Ascending aorta (tissue), 2 donors: Measurements from ENCODE around the gene SCAI. TPM values are rescaled to one million over a fixed set of nuclear protein-coding genes. Genes with fewer than 3 reads are reported as not detected.
A peak's percentile ranks its signal among the peaks of the same experiment; 100 is the strongest.

ENCODE experiments used
- DNase-seq, 2 donors: peaks; one replicate each; pipeline ENCODE4 v3.0.0-alpha.2; 2019; ENCODE audit warnings: low spot score in 2 of 2
- H3K27ac ChIP-seq, 2 donors: fragments of 200-600 bp; sonication (generic); one replicate each; pipeline ENCODE4 v1.5.1; 2016 to 2017; ENCODE audit warnings: mild to moderate bottlenecking in 1 of 2
- H3K27me3 ChIP-seq: fragments of 200-600 bp; sonication (generic); one replicate; pipeline ENCODE4 v1.5.1; 2017
- H3K36me3 ChIP-seq, 2 donors: fragments of 200-600 bp; sonication (generic); one replicate each; pipeline ENCODE4 v1.5.1; 2016
- H3K4me1 ChIP-seq, 2 donors: fragments of 200-600 bp; sonication (generic); one replicate each; pipeline ENCODE4 v1.5.1; 2016 to 2017; ENCODE audit warnings: mild to moderate bottlenecking in 1 of 2
- H3K4me3 ChIP-seq, 2 donors: fragments of 200-600 bp; sonication (generic); one replicate each; pipeline ENCODE4 v1.5.1; 2016 to 2017; ENCODE audit warnings: mild to moderate bottlenecking in 1 of 2
- H3K9me3 ChIP-seq, 2 donors: fragments of 200-600 bp; sonication (generic); one replicate each; pipeline ENCODE4 v1.5.1; 2016
- CTCF ChIP-seq, 3 experiments: fragments of 200-600 bp in 2 of 3; fragments of 450-650 bp in 1 of 3; sonication (generic) in 2 of 3; IDR thresholded peaks; one replicate each; pipeline ENCODE4 v1.5.1; 2016 to 2019; ENCODE audit warnings: antibody characterized with exemption in 3 of 3, mild to moderate bottlenecking in 1 of 3, moderate library complexity in 1 of 3
- intact Hi-C: fragments of 100-400 bp; cut with DNase I; formaldehyde crosslinking; loops from one replicate; pipeline ENCODE4 v1.15.1; 2023
- total RNA-seq: library from RNA; depleted of rRNA; stranded (reverse); fragments of >200 nt; gene quantifications from one replicate; pipeline ENCODE4 v1.1.0, GENCODE V29; 2016

SCAI gene
- total RNA-seq, 1 donor from 2014 or later = 2.4 TPM

DNA sequence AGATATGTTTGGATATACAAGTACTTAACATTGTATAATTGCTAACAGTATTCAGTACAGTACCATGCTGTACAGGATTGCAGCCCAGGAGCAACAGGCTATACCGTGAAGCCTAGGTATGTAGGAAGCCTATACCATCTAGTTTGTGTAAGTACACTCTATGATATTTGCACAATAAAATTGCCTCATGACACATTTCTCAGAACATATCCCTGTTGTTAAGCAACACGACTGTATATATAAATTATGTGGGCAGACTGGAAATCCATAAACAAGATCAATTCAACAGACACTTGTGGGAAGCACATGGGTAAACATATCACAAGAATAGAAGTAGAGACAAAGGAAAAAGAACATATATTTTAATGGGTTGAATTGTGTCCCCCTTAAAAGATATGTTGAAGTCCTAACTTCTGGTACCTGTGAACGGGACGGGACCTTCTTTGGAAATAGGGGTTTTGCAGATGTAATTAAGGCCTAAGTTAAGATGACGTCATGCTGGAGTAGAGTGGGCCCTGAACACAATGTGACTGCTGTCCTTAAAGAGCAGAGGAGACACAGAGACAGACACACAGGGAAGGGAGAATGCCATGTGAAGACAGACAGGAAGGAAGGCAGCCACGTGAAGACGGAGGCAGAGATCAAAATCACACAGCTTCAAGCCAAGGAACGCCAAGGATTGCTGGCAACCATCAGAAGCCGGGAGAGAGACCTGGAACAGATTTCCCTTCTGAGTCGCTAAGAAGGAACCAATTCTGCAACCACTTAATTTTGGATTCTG, 76.3 kb downstream of the SCAI start:
- Histone ChIP-seq H3K27ac (peak overlapping the region in 1 of 2 donors; percentile 39), H3K27me3 (no peaks in the 10 kb centered on the region), H3K36me3 (no peaks in the 10 kb centered on the region), H3K4me1 (peaks cover 0 to 8% of the 10 kb centered on the region in 2 donors), H3K4me3 (no peak overlapping the region), H3K9me3 (no peaks in the 10 kb centered on the region)
- no peak for DNase-seq
- no peak for TF ChIP-seq CTCF (IDR thresholded peaks at IDR 0.05)
- intact Hi-C loops = no loop called here

GRCh38 chr9:125061391-125061790, 81.9 kb downstream of the SCAI start:
- no peak for DNase-seq
- TF ChIP-seq CTCF (IDR thresholded peaks at IDR 0.05) = no peak
- Histone ChIP-seq H3K9me3 (no peaks in the 10 kb centered on the region), H3K36me3 (no peaks in the 10 kb centered on the region), H3K4me1 (no peaks in the 10 kb centered on the region), H3K27me3 (no peaks in the 10 kb centered on the region), H3K4me3 (no peak overlapping the region), H3K27ac (no peak overlapping the region)
- intact Hi-C loops = no loop called here

DNA sequence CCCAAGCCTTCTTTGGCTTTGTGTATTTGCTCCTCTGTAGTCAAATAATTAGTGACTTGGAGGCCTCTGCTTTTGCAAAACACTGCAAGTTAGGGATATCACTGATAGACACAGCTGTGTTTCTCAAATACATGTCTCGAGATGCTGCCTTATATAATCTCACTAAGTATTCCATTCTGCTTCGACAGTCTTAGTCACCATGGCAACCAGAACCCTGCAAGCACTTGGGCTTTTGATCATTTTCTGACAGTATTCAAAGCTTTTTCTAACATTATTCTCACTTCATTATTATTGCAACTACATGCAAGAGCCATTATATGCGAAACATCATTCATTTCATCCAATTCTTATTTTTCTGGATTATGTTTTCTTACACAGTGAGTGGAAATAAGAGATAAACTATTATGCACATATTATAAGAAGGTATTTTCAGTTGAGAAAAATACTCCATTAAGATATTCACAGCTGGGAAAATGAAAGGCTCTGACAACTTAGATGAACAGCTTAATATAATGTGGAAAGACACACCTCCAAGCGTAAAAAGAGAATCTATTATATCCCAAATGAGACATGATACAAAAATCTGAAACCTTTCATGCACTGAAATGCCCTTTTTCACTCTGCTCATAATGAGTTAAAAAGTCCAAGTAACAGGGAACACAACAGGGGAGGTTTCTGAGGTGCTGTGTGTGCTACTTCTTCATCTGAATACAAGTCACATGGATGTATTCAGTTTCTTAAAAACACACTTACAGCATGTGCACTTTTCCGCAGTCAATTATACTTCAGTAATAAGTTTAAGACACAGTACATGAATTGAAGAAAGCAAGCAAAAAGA, 93.9 kb downstream of the SCAI start:
- H3K4me1 ChIP-seq = no peaks in the 10 kb centered on the region
- TF ChIP-seq CTCF (IDR thresholded peaks at IDR 0.05) = no peak
- DNase-seq = no peak
- intact Hi-C loops = no loop called here
- H3K36me3 ChIP-seq = peaks cover 3 to 9% of the 10 kb centered on the region in 2 donors
- no peak overlapping the region for H3K27ac ChIP-seq
- no peaks in the 10 kb centered on the region for H3K9me3 ChIP-seq
- H3K27me3 ChIP-seq = no peaks in the 10 kb centered on the region
- H3K4me3 ChIP-seq = no peak overlapping the region

DNA sequence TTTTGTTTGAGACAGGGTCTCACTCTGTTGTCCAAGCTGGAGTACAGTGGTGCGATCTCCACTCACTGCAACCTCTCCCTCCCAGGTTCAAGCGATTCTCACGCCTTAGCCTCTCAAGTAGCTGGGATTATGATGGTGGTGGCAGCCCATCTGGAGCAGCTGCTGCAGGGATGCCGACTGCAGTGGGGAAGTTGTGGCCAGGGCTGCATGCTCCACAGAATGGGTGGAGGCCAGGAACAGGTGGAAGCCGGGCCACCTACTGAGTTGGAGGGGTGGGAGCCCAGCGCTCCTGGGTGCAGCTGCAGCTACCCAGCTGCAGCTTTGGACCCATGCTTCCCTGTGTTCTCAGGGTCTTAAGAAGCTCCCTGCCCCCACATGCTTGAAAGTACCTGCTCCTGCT, 99.7 kb downstream of the SCAI start:
- TF ChIP-seq CTCF (IDR thresholded peaks at IDR 0.05) = no peak
- Histone ChIP-seq H3K36me3 (no peaks in the 10 kb centered on the region), H3K9me3 (no peaks in the 10 kb centered on the region), H3K4me3 (no peak overlapping the region), H3K27me3 (no peaks in the 10 kb centered on the region), H3K27ac (no peak overlapping the region), H3K4me1 (no peaks in the 10 kb centered on the region)
- DNase-seq = no peak
- intact Hi-C loops = no loop called here

DNA sequence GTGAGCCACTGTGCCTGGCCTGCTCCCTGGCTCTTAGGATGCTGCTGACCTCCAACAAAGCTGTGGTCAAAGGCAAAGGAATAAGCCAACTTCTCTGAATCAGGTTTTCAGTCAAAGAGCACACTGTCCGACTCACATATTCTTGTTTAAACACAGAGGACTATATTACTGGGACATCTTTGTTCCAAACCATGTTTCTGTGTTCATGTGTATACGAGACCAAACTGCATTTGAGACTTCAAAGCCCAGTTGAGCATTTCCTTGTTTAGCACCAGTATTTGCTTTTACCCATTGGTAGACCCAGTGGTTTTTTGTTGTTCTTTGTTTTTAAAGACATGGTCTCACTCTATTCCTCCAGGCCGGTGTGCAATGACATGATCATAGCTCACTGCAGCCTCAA, 100.2 kb downstream of the SCAI start:
- no peak overlapping the region for H3K4me3 ChIP-seq
- H3K9me3 ChIP-seq = no peaks in the 10 kb centered on the region
- no peak for DNase-seq
- intact Hi-C loops = no loop called here
- H3K36me3 ChIP-seq = no peaks in the 10 kb centered on the region
- H3K27me3 ChIP-seq = no peaks in the 10 kb centered on the region
- no peak overlapping the region for H3K27ac ChIP-seq
- no peaks in the 10 kb centered on the region for H3K4me1 ChIP-seq
- TF ChIP-seq CTCF (IDR thresholded peaks at IDR 0.05) = no peak
